Muscle layer of colon (tissue), 2 donors: ENCODE data around the gene TSSK3.

ENCODE experiments used
- H3K27ac ChIP-seq: one replicate; pipeline ENCODE4 v1.7.0; 2013; ENCODE audit warnings: low read depth, mild to moderate bottlenecking, low read length, moderate library complexity
- H3K27me3 ChIP-seq, 2 donors: one replicate each; pipeline ENCODE4 v1.7.0; 2013; ENCODE audit warnings: low read length in 2 of 2, mild to moderate bottlenecking in 2 of 2; ENCODE audit not compliant: insufficient read depth in 2 of 2, control insufficient read depth in 1 of 2
- H3K36me3 ChIP-seq: one replicate; pipeline ENCODE4 v1.7.0; 2013; ENCODE audit warnings: mild to moderate bottlenecking, low read length; ENCODE audit not compliant: insufficient read depth
- H3K4me1 ChIP-seq: one replicate; pipeline ENCODE4 v1.7.0; 2013; ENCODE audit warnings: mild to moderate bottlenecking, low read length; ENCODE audit not compliant: insufficient read depth
- H3K4me3 ChIP-seq, 2 donors: one replicate each; pipeline ENCODE4 v1.7.0; 2013; ENCODE audit warnings: low read length in 2 of 2, low read depth in 1 of 2, mild to moderate bottlenecking in 1 of 2, moderate library complexity in 1 of 2
- H3K9ac ChIP-seq: one replicate; pipeline ENCODE4 v1.7.0; 2013; ENCODE audit warnings: low read length
- H3K9me3 ChIP-seq: one replicate; pipeline ENCODE4 v1.7.0; 2013; ENCODE audit warnings: mild to moderate bottlenecking, low read length
- donor health status: abdominal sarcoma.
- donor health status: Adenocarcinoma of cecum.

The TSSK3 gene

DNA sequence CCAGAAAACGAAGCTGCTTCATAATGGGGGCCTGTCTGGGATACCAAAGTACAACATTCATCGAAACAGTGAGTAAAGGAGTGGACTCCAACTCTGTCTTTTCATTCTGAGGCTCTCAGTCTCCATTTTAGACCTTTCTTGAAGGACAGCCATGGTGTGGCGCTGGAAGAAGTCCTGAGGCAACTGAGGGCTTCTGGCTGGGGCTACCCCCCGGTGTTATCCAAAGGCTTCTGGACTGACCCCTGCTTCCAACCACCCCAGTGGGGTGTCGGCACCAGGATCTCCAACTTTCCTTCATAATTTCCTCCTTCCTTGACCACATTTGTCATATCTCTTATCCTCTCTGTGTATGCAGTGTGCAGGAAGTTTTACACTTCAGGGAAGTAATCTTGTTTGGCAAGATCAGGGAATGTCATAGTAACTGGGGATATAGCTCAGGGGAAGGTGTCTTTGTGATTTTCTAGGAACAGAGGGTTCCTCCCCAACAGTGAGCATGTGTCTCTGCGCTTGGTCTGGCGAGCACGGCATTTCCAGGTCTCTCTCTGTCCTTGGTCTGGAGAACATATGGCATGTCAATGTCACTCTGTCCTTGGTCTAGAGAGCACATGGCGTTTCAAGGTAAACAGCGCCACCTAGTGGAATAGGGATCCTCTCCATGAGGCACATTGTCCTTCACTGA lies 51.3 kb downstream of the TSSK3 start:
- Histone ChIP-seq H3K27me3 (no peaks in the 10 kb centered on the region), H3K4me3 (no peak overlapping the region), H3K9ac (no peak overlapping the region), H3K27ac (no peak overlapping the region), H3K36me3 (no peaks in the 10 kb centered on the region), H3K4me1 (no peaks in the 10 kb centered on the region), H3K9me3 (peaks cover 6% of the 10 kb centered on the region)
